GM23338 (cell line): Measurements from ENCODE around the gene UGT8.

Experiments
- CTCF ChIP-seq, 2 experiments: fragments of 200-600 bp in 1 of 2; sonication (generic) in 1 of 2; conservative IDR thresholded peaks; 2 replicates each; pipeline versions ENCODE4 v1.5.1 to v1.6.1; 2016 to 2017; ENCODE audit warnings: antibody characterized with exemption in 2 of 2, low read depth in 2 of 2, mild to moderate bottlenecking in 2 of 2, moderate library complexity in 1 of 2
- ETS1 ChIP-seq: IDR thresholded peaks from 2 replicates; pipeline ENCODE4 v1.6.1; 2016; ENCODE audit warnings: antibody characterized with exemption
- EZH2 ChIP-seq: fragments of 200-600 bp; sonication (generic); IDR thresholded peaks from one replicate; pipeline ENCODE4 v1.8.0; 2017; ENCODE audit warnings: antibody characterized with exemption, mild to moderate bottlenecking, low read depth; ENCODE audit not compliant: unreplicated experiment
- JUNB ChIP-seq: IDR thresholded peaks from one replicate; pipeline ENCODE4 v1.6.1; 2016; ENCODE audit warnings: antibody characterized with exemption; ENCODE audit not compliant: unreplicated experiment
- POLR2AphosphoS5 ChIP-seq: IDR thresholded peaks from 2 replicates; pipeline ENCODE4 v1.6.1; 2016; ENCODE audit warnings: antibody characterized with exemption, low read depth
- REST ChIP-seq: IDR thresholded peaks from one replicate; pipeline ENCODE4 v1.6.1; 2018; ENCODE audit warnings: antibody characterized with exemption; ENCODE audit not compliant: unreplicated experiment
- STAT1 ChIP-seq: IDR thresholded peaks from one replicate; pipeline ENCODE4 v1.6.1; 2016; ENCODE audit warnings: antibody characterized with exemption; ENCODE audit not compliant: unreplicated experiment

GRCh38 chr4:114694770-114695169 is 96.2 kb downstream of the UGT8 start:
- TF ChIP-seq ETS1 (no peak), CTCF (conservative IDR thresholded peaks at IDR 0.05; ENCODE audit: low read depth in 2 of 2) (peak; percentile 70 to 83), JUNB (no peak), REST (no peak), POLR2AphosphoS5 (no peak), EZH2 (no peak), STAT1 (no peak)
